ELR (cell line): ENCODE results near the gene AGAP1.

Experiments
- DNase-seq: peaks from one replicate; pipeline ENCODE4 v3.0.0-alpha.2; 2015; ENCODE audit warnings: low read depth

The AGAP1 gene

GRCh38 chr2:235508371-235509160 is 14.7 kb downstream of the AGAP1 start:
- no peak for DNase-seq

DNA sequence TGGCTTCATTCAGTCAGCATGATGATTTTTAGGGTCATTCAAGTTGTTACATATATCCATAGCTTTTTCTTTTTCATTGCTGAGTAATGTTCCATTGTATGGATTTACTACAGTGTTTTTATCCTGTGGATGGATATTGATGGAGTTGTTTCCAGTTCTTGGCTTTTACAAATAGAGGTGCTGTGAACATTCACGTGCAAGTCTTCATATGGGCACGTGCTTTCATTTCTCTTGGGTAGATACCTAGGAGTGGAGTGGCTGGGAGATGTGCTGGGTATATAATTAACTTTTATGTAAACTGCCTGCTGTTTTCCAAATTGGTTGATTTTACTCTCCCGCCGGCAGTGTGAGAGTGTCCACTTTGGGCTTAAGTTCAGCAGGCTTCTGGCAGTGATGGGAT is 16.5 kb downstream of the AGAP1 start:
- DNase-seq = no peak

GRCh38 chr2:235511187-235511661 is 17.4 kb downstream of the AGAP1 start:
- DNase-seq = peak; percentile 91

GRCh38 chr2:235511751-235512698 is 18.2 kb downstream of the AGAP1 start:
- no peak for DNase-seq

DNA sequence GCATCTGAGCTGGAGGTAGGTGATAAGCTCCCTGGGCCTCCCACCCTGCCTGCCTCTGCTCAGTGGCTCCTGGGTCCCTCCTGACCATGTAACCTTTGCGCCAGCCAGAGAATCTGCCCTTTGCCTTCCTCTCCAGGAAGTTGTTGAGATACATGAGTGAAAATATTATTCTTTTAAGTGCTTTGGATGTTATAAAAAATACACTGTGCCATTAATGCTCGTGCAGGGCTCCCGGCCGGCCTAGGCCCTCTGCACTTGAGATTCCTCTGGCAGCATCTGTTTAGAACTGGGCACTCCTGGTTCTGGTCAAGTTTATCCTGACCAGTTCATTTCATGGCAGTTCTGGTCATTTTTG is 18.8 kb downstream of the AGAP1 start:
- DNase-seq = no peak

DNA sequence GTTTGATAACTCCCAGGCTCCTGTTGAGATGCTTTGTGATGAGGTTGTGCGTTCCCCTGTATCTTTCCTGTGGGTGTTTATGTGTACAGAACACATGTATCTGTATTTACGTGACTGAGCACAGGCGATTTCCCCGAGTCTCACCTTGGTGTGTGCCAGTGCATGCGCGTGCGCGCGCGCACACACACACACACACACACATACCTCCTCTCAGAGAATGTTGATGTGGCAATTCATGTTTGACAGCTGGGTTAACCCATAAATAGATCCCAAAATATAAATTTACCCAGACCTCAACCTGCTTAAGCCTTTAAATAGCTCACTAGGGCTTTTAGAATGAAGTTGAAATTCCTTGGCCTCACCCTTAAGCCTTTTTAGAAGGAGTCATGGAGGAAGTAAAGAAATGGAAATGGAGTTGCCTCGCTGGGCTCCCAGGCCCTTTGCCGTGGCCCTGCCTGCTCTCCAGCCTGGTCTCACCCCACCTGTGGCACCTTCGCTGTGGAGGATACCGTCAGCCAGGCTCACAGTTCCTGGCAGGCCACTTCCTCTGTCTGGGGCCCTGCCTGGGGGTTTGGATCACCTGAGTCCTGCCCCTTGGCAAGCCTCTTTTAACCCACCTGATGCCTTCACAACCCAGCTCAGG is 20.3 kb downstream of the AGAP1 start:
- DNase-seq = no peak

DNA sequence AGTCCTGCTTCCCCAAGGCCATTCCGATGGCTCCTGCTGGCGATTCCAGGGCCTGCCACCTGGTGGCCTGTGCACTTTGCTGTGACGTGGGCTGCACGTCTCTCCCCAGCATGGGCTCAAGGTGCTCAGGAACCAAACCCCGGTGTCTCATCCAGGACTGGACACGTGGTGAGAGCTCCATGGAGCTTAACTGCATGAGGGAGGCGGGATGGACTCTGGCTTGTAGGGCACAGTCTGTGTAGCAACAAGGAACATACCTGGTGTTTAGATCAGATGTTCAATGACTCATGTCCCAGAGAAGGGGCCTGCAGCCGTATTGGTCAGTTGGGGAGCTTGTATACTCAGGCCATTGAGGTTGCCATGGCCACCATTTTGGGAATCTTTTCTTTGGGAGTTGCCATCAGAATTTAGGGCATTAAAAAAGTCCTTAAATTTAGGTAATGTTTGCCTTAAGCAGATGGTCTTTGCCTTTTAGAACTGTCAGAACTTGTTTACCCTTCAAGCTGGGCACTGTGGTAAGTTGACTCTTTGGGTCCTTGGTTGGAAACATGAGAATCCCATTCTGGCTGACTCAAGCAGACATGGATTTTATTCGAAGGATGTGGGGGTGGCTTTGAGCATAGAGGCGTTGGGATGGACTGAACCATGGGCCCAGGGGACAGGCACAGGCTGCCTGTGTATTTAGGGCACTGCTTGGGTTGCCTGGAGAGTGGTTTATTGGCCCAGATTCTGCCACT is 21.0 kb downstream of the AGAP1 start:
- DNase-seq = no peak

GRCh38 chr2:235515364-235515742 is 21.5 kb downstream of the AGAP1 start:
- DNase-seq = no peak

- DNase-seq = no peak
Measured at GRCh38 chr2:235515821-235516220, 22.0 kb downstream of the AGAP1 start.

- DNase-seq = no peak
Measured at GRCh38 chr2:235516257-235516656, 22.4 kb downstream of the AGAP1 start.

DNA sequence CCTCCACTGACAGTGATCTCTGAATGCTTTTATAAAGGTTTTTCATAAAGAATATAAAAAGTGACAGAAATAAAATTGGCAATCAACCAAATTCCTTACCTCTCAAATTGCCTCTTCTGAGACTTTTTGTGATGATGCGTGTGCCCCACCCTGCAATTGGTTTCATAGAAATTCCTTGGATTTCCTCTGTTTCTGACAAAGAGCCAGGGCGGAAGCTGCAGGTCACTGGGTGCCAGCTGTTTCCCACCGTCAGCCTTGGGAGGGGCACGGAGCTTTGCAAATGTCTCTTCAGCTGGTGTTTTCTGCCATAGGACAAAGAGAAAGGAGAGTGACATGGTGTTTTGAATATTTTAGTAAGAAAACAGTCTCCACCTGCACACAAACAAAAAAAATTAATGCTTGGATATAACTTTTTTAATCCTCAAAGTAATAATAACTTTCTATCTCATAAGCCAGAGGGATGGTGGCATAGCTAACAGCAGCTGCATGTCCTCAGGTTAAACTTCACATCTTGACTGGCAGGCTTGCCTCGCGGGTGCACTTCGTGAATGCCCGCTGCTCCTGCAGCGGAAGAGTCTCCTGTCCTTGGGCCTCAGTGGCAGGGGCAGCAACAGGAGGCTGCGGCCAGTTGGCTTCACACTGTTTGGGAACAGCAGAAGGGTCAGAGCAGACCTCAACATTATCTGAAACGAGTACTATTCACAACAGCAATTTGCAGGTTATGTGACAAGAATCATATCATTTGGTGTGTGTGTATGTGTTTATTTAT is 24.7 kb downstream of the AGAP1 start:
- peak; percentile 18 for DNase-seq

DNA sequence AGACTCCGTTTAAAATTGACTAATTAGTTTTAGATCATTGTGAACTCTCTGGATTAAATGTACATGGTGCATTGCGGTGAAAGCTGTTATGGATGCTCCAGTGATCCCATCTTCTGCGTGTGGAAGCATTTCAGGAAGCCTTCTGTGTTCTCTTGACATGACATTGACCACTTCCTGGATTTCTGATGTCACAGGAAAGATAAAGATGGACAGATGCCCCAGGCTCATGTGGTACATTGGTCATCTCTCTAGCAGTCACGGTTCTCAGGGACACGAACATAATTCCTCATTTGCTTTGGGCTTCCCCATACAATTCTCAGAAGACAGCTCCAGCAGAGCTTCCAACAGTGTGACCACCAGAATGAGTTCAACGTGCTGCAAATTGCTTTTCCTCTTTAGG is 26.9 kb downstream of the AGAP1 start:
- no peak for DNase-seq

- no peak for DNase-seq
Measured at GRCh38 chr2:235521844-235522243, 28.0 kb downstream of the AGAP1 start.

GRCh38 chr2:235523021-235523420 is 29.2 kb downstream of the AGAP1 start:
- no peak for DNase-seq

GRCh38 chr2:235523486-235524150 is 29.8 kb downstream of the AGAP1 start:
- no peak for DNase-seq

DNA sequence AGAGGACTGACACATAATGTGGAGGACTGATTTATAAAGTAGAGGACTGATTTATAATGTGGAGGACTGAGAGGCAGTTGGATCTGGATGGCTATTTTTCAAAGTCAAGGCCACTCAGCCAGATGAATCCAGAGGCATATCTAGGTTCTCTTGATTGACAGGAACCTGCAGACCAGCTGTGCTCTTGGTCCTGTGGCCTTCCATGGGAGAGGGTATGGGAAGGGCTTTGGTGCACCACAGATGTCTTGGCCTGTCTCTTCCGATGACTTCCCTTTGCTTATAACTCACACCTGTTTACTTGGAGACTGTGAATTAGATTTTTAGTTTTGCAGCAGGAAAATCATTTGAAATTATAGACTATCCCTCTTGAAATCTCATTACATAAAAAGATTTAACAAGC is 32.3 kb downstream of the AGAP1 start:
- DNase-seq = no peak

GRCh38 chr2:235527806-235528469 is 34.1 kb downstream of the AGAP1 start:
- DNase-seq = no peak

- DNase-seq = no peak
Measured at GRCh38 chr2:235529621-235530020, 35.8 kb downstream of the AGAP1 start.

DNA sequence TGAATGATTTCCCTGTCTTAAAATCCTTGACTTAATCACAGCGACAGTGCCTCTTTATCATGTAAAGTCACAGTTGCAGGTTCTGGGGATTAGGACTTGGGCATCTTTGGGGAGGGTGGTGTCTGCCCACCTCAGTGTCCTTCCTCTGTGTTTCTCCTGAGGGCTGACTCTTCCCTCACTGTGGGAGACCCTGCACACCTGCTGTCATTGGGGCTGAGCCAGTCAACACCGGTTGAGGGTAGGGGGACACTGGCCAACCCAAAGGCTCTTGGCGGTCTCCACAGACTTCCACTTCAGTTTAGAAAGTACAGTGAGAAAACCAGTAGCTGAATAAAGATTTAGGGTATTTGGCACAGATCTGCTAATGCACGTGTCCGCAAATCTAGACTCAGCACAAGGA is 36.9 kb downstream of the AGAP1 start:
- DNase-seq = no peak

GRCh38 chr2:235532307-235532706 is 38.5 kb downstream of the AGAP1 start:
- no peak for DNase-seq
